Activated T-cell treated with anti-CD3 and anti-CD28 coated beads, Interleukin-2, amount 50 U/mL, for 72 hours (primary cell): ENCODE results near the gene OR8B3. TPM values are rescaled to one million over a fixed set of nuclear protein-coding genes. Genes with fewer than 3 reads are reported as not detected.
"Not testable (repeated sequence)": the region's sequence is repeated elsewhere in the genome, so short reads cannot be mapped to it uniquely, and the experiment has no call there.

Source experiments
- ATAC-seq, 2 donors: fragments of 150-1000 bp; cut with Tn5 transposase; replicated peaks in 1 of 2; 2 replicates each; pipeline ENCODE4 v1.10.0; 2021; ENCODE audit warnings: moderate library complexity in 2 of 2, mild to moderate bottlenecking in 1 of 2
- DNase-seq, 2 donors: peaks; one replicate each; pipeline ENCODE4 v3.0.0; 2021 to 2022; ENCODE audit warnings: mixed read lengths in 1 of 2
- H3K27ac Mint-ChIP-seq: one replicate; pipeline ENCODE4 v1.8.0; 2022; ENCODE audit warnings: mild to moderate bottlenecking, moderate library complexity, mixed read lengths
- H3K27me3 Mint-ChIP-seq: one replicate; pipeline ENCODE4 v1.8.0; 2022; ENCODE audit warnings: low read depth, mixed read lengths
- H3K36me3 Mint-ChIP-seq, 2 donors: one replicate each; pipeline ENCODE4 v1.8.0; 2022; ENCODE audit warnings: mixed read lengths in 2 of 2, mild to moderate bottlenecking in 1 of 2; ENCODE audit not compliant: insufficient read depth in 2 of 2
- H3K4me1 Mint-ChIP-seq: one replicate; pipeline ENCODE4 v1.8.0; 2022; ENCODE audit warnings: low read depth, mixed read lengths
- H3K4me3 Mint-ChIP-seq, 2 donors: one replicate each; pipeline ENCODE4 v1.8.0; 2022; ENCODE audit warnings: mild to moderate bottlenecking in 2 of 2, mixed read lengths in 2 of 2, moderate library complexity in 2 of 2
- H3K9me3 Mint-ChIP-seq, 2 donors: one replicate each; pipeline ENCODE4 v1.8.0; 2022; ENCODE audit warnings: mixed read lengths in 2 of 2
- total RNA-seq, 2 donors: library from RNA; stranded (reverse); gene quantifications; one replicate each; pipeline ENCODE4 v1.2.3, GENCODE V29; 2022

The OR8B3 gene
- total RNA-seq, 2 donors from 2014 or later = not detected

GRCh38 chr11:124409906-124410305, 11.1 kb upstream of the OR8B3 start:
- DNase-seq (no peak), ATAC-seq (no peak)
- no peaks in the 10 kb centered on the region for H3K4me1 Mint-ChIP-seq
- H3K9me3 Mint-ChIP-seq = no peaks in the 10 kb centered on the region
- peaks cover 36% of the 10 kb centered on the region for H3K27me3 Mint-ChIP-seq
- H3K36me3 Mint-ChIP-seq = no peaks in the 10 kb centered on the region
- no peak overlapping the region for H3K4me3 Mint-ChIP-seq
- H3K27ac Mint-ChIP-seq = no peak overlapping the region

GRCh38 chr11:124405581-124405980, 6.8 kb upstream of the OR8B3 start:
- DNase-seq (no peak), ATAC-seq (no peak)
- no peaks in the 10 kb centered on the region for H3K4me1 Mint-ChIP-seq
- peaks cover 0 to 3% of the 10 kb centered on the region in 2 donors for H3K36me3 Mint-ChIP-seq
- H3K27ac Mint-ChIP-seq = no peak overlapping the region
- H3K27me3 Mint-ChIP-seq = peaks cover 36% of the 10 kb centered on the region
- no peak overlapping the region for H3K4me3 Mint-ChIP-seq
- no peaks in the 10 kb centered on the region for H3K9me3 Mint-ChIP-seq

GRCh38 chr11:124403186-124403585, 4.4 kb upstream of the OR8B3 start:
- H3K36me3 Mint-ChIP-seq = not testable (repeated sequence)

GRCh38 chr11:124402326-124402922, 3.6 kb upstream of the OR8B3 start:
- Mint-ChIP-seq H3K4me3 (no peak overlapping the region), H3K36me3 (peaks cover 0 to 3% of the 10 kb centered on the region in 2 donors), H3K4me1 (no peaks in the 10 kb centered on the region), H3K27ac (peak overlapping the region; percentile 55), H3K27me3 (peaks cover 10% of the 10 kb centered on the region), H3K9me3 (no peaks in the 10 kb centered on the region)
- DNase-seq (peak; percentile 69 to 78), ATAC-seq (peak; percentile 84 to 95)

More at GRCh38 chr11:124403186-124403585, 4.4 kb upstream of the OR8B3 start:
- ATAC-seq, H3K9me3 Mint-ChIP-seq, H3K4me3 Mint-ChIP-seq, H3K27ac Mint-ChIP-seq, H3K4me1 Mint-ChIP-seq, DNase-seq: not testable (repeated sequence)
- peaks cover 14% of the 10 kb centered on the region for H3K27me3 Mint-ChIP-seq

- H3K36me3 Mint-ChIP-seq, H3K27me3 Mint-ChIP-seq, H3K9me3 Mint-ChIP-seq, H3K4me1 Mint-ChIP-seq, H3K4me3 Mint-ChIP-seq, DNase-seq, H3K27ac Mint-ChIP-seq, ATAC-seq: not testable (repeated sequence)
These were observed 2.0 kb downstream of the OR8B3 start for GRCh38 chr11:124396847-124397246.

- DNase-seq = no peak
- ATAC-seq = no peak
- Mint-ChIP-seq H3K27me3 (no peaks in the 10 kb centered on the region), H3K4me1 (no peaks in the 10 kb centered on the region), H3K4me3 (no peak overlapping the region), H3K9me3 (peaks cover 0 to 1% of the 10 kb centered on the region in 2 donors), H3K27ac (no peak overlapping the region), H3K36me3 (no peaks in the 10 kb centered on the region)
These were observed 4.4 kb downstream of the OR8B3 start for GRCh38 chr11:124394408-124394807.

- Mint-ChIP-seq H3K4me1 (no peaks in the 10 kb centered on the region), H3K27me3 (no peaks in the 10 kb centered on the region)
- no peak for DNase-seq
These were observed 14.4 kb downstream of the OR8B3 start, which contains the start of gene OR8B2 for GRCh38 chr11:124384399-124384798. Gene OR8B2 (minus strand): TSS chr11:124384499. CDS start chr11:124383343, 1,156 bp downstream.

GRCh38 chr11:124382857-124383256, 16.0 kb downstream of the OR8B3 start:
- DNase-seq, H3K4me1 Mint-ChIP-seq, H3K36me3 Mint-ChIP-seq, H3K27ac Mint-ChIP-seq, H3K9me3 Mint-ChIP-seq, H3K27me3 Mint-ChIP-seq, ATAC-seq, H3K4me3 Mint-ChIP-seq: not testable (repeated sequence)

More at GRCh38 chr11:124384399-124384798, 14.4 kb downstream of the OR8B3 start, which contains the start of gene OR8B2:
- no peak for ATAC-seq
- H3K9me3 Mint-ChIP-seq = peaks cover 0 to 1% of the 10 kb centered on the region in 2 donors
- no peak within 1 kb of the TSS for H3K4me3 Mint-ChIP-seq
- H3K27ac Mint-ChIP-seq = no peak within 1 kb of the TSS
- no peaks in the 10 kb centered on the region for H3K36me3 Mint-ChIP-seq

GRCh38 chr11:124380585-124380984, 18.2 kb downstream of the OR8B3 start:
- Mint-ChIP-seq H3K27ac (no peak overlapping the region), H3K4me1 (no peaks in the 10 kb centered on the region), H3K4me3 (no peak overlapping the region), H3K36me3 (no peaks in the 10 kb centered on the region), H3K9me3 (no peaks in the 10 kb centered on the region), H3K27me3 (no peaks in the 10 kb centered on the region)
- DNase-seq (no peak), ATAC-seq (no peak)

GRCh38 chr11:124376280-124376679, 22.5 kb downstream of the OR8B3 start:
- no peaks in the 10 kb centered on the region for H3K36me3 Mint-ChIP-seq
- DNase-seq = no peak
- H3K4me1 Mint-ChIP-seq = no peaks in the 10 kb centered on the region
- H3K27ac Mint-ChIP-seq = no peak overlapping the region
- H3K4me3 Mint-ChIP-seq = no peak overlapping the region
- no peaks in the 10 kb centered on the region for H3K9me3 Mint-ChIP-seq
- no peak for ATAC-seq
- no peaks in the 10 kb centered on the region for H3K27me3 Mint-ChIP-seq

- no peak overlapping the region for H3K27ac Mint-ChIP-seq
- H3K36me3 Mint-ChIP-seq = no peaks in the 10 kb centered on the region
- H3K27me3 Mint-ChIP-seq = no peaks in the 10 kb centered on the region
- ATAC-seq (no peak), DNase-seq (no peak)
- no peaks in the 10 kb centered on the region for H3K4me1 Mint-ChIP-seq
- no peak overlapping the region for H3K4me3 Mint-ChIP-seq
- H3K9me3 Mint-ChIP-seq = peaks cover 0 to 4% of the 10 kb centered on the region in 2 donors
These were observed 39.3 kb downstream of the OR8B3 start for GRCh38 chr11:124359566-124359965.

- no peak for DNase-seq
- Mint-ChIP-seq H3K9me3 (peaks cover 0 to 3% of the 10 kb centered on the region in 2 donors), H3K27me3 (peaks cover 5% of the 10 kb centered on the region), H3K4me3 (no peak overlapping the region), H3K27ac (no peak overlapping the region), H3K4me1 (no peaks in the 10 kb centered on the region), H3K36me3 (no peaks in the 10 kb centered on the region)
- no peak for ATAC-seq
These were observed 52.4 kb downstream of the OR8B3 start for GRCh38 chr11:124346311-124346955.
